Activated CD8-positive, alpha-beta T cell treated with anti-CD3 and anti-CD28 coated beads, Interleukin-2, amount 10 ng/mL, durations not matched to agents 7 days and 5 days (primary cell): ENCODE measurements around the gene GZMM. TPM values are rescaled to one million over a fixed set of nuclear protein-coding genes. Genes with fewer than 3 reads are reported as not detected.

Experiments
- ATAC-seq: fragments of 150-1000 bp; cut with Tn5 transposase; one replicate; pipeline ENCODE4 v1.10.0; 2021; ENCODE audit warnings: moderate library complexity
- CTCF ChIA-PET: fragments of 350-600 bp; sonication (Branson Sonifier 250); formaldehyde crosslinking; loops from one replicate; lab custom pipeline; 2021; ENCODE audit warnings: antibody characterized with exemption; lab: Charles Lee
- POLR2A ChIA-PET: fragments of 350-600 bp; sonication (Branson Sonifier 250); formaldehyde crosslinking; loops from one replicate; lab custom pipeline; 2021; ENCODE audit warnings: antibody characterized with exemption; lab: Charles Lee
- DNase-seq: peaks from one replicate; pipeline ENCODE4 v3.0.0-alpha.2; 2020
- H3K27ac Mint-ChIP-seq: one replicate; pipeline ENCODE4 v1.8.0; 2021; ENCODE audit warnings: mild to moderate bottlenecking, mixed read lengths
- H3K27me3 Mint-ChIP-seq: one replicate; pipeline ENCODE4 v1.8.0; 2021; ENCODE audit warnings: low read depth, mixed read lengths
- H3K36me3 Mint-ChIP-seq: one replicate; pipeline ENCODE4 v1.8.0; 2021; ENCODE audit warnings: low read depth, mixed read lengths
- H3K4me1 Mint-ChIP-seq: one replicate; pipeline ENCODE4 v1.8.0; 2021; ENCODE audit warnings: low read depth, mixed read lengths
- H3K4me3 Mint-ChIP-seq: one replicate; pipeline ENCODE4 v1.8.0; 2021; ENCODE audit warnings: mild to moderate bottlenecking, mixed read lengths
- H3K9me3 Mint-ChIP-seq: one replicate; pipeline ENCODE4 v1.8.0; 2022; ENCODE audit warnings: mixed read lengths; ENCODE audit not compliant: insufficient read depth
- total RNA-seq, 2 experiments: library from RNA; stranded (reverse); gene quantifications; one replicate each; pipeline ENCODE4 v1.2.3, GENCODE V29; 2021

GZMM gene
- total RNA-seq, 2 experiments from 2014 or later, result 86.9 to 87.3 TPM

GRCh38 chr19:589693-590395, 46.0 kb downstream of the GZMM start, which contains the start of gene HCN2:
TSS of gene HCN2 (plus strand) at chr19:589881. CDS start at chr19:589946, 65 bp downstream.
- H3K27ac Mint-ChIP-seq, result no peak within 1 kb of the TSS
- no peaks in the 10 kb centered on the region for H3K9me3 Mint-ChIP-seq
- ChIA-PET CTCF (no interaction called here), POLR2A (no interaction called here)
- DNase-seq (no peak), ATAC-seq (peak; percentile 2)
- H3K36me3 Mint-ChIP-seq, result no peaks in the 10 kb centered on the region
- no peak within 1 kb of the TSS for H3K4me3 Mint-ChIP-seq
- H3K27me3 Mint-ChIP-seq, result peaks cover 22% of the 10 kb centered on the region
- H3K4me1 Mint-ChIP-seq, result peaks cover 2% of the 10 kb centered on the region

GRCh38 chr19:590396-590745, 46.5 kb downstream of the GZMM start:
- ChIA-PET POLR2A (no interaction called here), CTCF (no interaction called here)
- ATAC-seq (peak; percentile 32), DNase-seq (peak; percentile 42)
- Mint-ChIP-seq H3K36me3 (no peaks in the 10 kb centered on the region), H3K27me3 (peaks cover 22% of the 10 kb centered on the region), H3K4me3 (no peak overlapping the region), H3K9me3 (no peaks in the 10 kb centered on the region), H3K4me1 (peaks cover 2% of the 10 kb centered on the region), H3K27ac (no peak overlapping the region)

GRCh38 chr19:590750-591098, 46.9 kb downstream of the GZMM start:
- Mint-ChIP-seq H3K36me3 (no peaks in the 10 kb centered on the region), H3K4me1 (peaks cover 2% of the 10 kb centered on the region), H3K9me3 (no peaks in the 10 kb centered on the region), H3K4me3 (no peak overlapping the region), H3K27ac (no peak overlapping the region), H3K27me3 (peaks cover 22% of the 10 kb centered on the region)
- DNase-seq (no peak), ATAC-seq (no peak)
- CTCF ChIA-PET, result no interaction called here
- POLR2A ChIA-PET, result no interaction called here

GRCh38 chr19:591099-591958, 47.5 kb downstream of the GZMM start:
- ATAC-seq, result no peak
- H3K27ac Mint-ChIP-seq, result no peak overlapping the region
- H3K27me3 Mint-ChIP-seq, result peaks cover 22% of the 10 kb centered on the region
- DNase-seq, result no peak
- ChIA-PET CTCF (no interaction called here), POLR2A (no interaction called here)
- H3K4me3 Mint-ChIP-seq, result peak overlapping the region; percentile 31
- H3K9me3 Mint-ChIP-seq, result no peaks in the 10 kb centered on the region
- H3K36me3 Mint-ChIP-seq, result no peaks in the 10 kb centered on the region
- H3K4me1 Mint-ChIP-seq, result peaks cover 2% of the 10 kb centered on the region

GRCh38 chr19:592101-592500, 48.2 kb downstream of the GZMM start:
- POLR2A ChIA-PET, result no interaction called here
- ATAC-seq, result no peak
- no peak overlapping the region for H3K4me3 Mint-ChIP-seq
- CTCF ChIA-PET, result no interaction called here
- peaks cover 2% of the 10 kb centered on the region for H3K4me1 Mint-ChIP-seq
- peaks cover 19% of the 10 kb centered on the region for H3K27me3 Mint-ChIP-seq
- DNase-seq, result no peak
- H3K9me3 Mint-ChIP-seq, result no peaks in the 10 kb centered on the region
- no peaks in the 10 kb centered on the region for H3K36me3 Mint-ChIP-seq
- no peak overlapping the region for H3K27ac Mint-ChIP-seq

GRCh38 chr19:593055-593454, 49.2 kb downstream of the GZMM start:
- ChIA-PET POLR2A (no interaction called here), CTCF (interaction anchor here (2.8 kb wide), 1 partner anchor 9 kb away, joined by 6 read pairs; no protein-coding TSS in a partner anchor)
- no peak overlapping the region for H3K4me3 Mint-ChIP-seq

GRCh38 chr19:593505-593904, 49.7 kb downstream of the GZMM start:
- no peaks in the 10 kb centered on the region for H3K9me3 Mint-ChIP-seq
- POLR2A ChIA-PET, result no interaction called here
- CTCF ChIA-PET, result interaction anchor here (2.8 kb wide), 1 partner anchor 9 kb away, joined by 6 read pairs; no protein-coding TSS in a partner anchor
- peaks cover 14% of the 10 kb centered on the region for H3K27me3 Mint-ChIP-seq
- DNase-seq (no peak), ATAC-seq (no peak)
- peaks cover 2% of the 10 kb centered on the region for H3K4me1 Mint-ChIP-seq
- no peaks in the 10 kb centered on the region for H3K36me3 Mint-ChIP-seq
- H3K4me3 Mint-ChIP-seq, result no peak overlapping the region
- no peak overlapping the region for H3K27ac Mint-ChIP-seq

More at GRCh38 chr19:593055-593454, 49.2 kb downstream of the GZMM start:
- peaks cover 2% of the 10 kb centered on the region for H3K4me1 Mint-ChIP-seq
- no peaks in the 10 kb centered on the region for H3K9me3 Mint-ChIP-seq
- no peaks in the 10 kb centered on the region for H3K36me3 Mint-ChIP-seq
- DNase-seq, result no peak
- peaks cover 17% of the 10 kb centered on the region for H3K27me3 Mint-ChIP-seq
- no peak overlapping the region for H3K27ac Mint-ChIP-seq
- ATAC-seq, result no peak

GRCh38 chr19:594265-594870, 50.5 kb downstream of the GZMM start:
- Mint-ChIP-seq H3K4me3 (no peak overlapping the region), H3K27ac (no peak overlapping the region), H3K9me3 (no peaks in the 10 kb centered on the region), H3K36me3 (no peaks in the 10 kb centered on the region), H3K27me3 (peaks cover 8% of the 10 kb centered on the region), H3K4me1 (peaks cover 2% of the 10 kb centered on the region)
- DNase-seq (no peak), ATAC-seq (no peak)
- ChIA-PET POLR2A (no interaction called here), CTCF (interaction anchor here (2.8 kb wide), 1 partner anchor 10 kb away, joined by 6 read pairs; no protein-coding TSS in a partner anchor)

GRCh38 chr19:595326-596262, 51.7 kb downstream of the GZMM start:
- no peak for ATAC-seq
- Mint-ChIP-seq H3K4me3 (no peak overlapping the region), H3K9me3 (no peaks in the 10 kb centered on the region), H3K27me3 (peaks cover 8% of the 10 kb centered on the region), H3K4me1 (peaks cover 2% of the 10 kb centered on the region), H3K27ac (no peak overlapping the region), H3K36me3 (no peaks in the 10 kb centered on the region)
- POLR2A ChIA-PET, result no interaction called here
- DNase-seq, result no peak
- CTCF ChIA-PET, result interaction anchor here (2.8 kb wide), 1 partner anchor 11 kb away, joined by 6 read pairs; no protein-coding TSS in a partner anchor

- ATAC-seq (no peak), DNase-seq (no peak)
- CTCF ChIA-PET, result no interaction called here
- H3K36me3 Mint-ChIP-seq, result no peaks in the 10 kb centered on the region
- no peaks in the 10 kb centered on the region for H3K9me3 Mint-ChIP-seq
- H3K4me1 Mint-ChIP-seq, result peaks cover under 1% of the 10 kb centered on the region
- no peak overlapping the region for H3K27ac Mint-ChIP-seq
- no peak overlapping the region for H3K4me3 Mint-ChIP-seq
- peaks cover 5% of the 10 kb centered on the region for H3K27me3 Mint-ChIP-seq
- POLR2A ChIA-PET, result no interaction called here
Observed at GRCh38 chr19:596263-596655, 52.4 kb downstream of the GZMM start.
